NOMO-1 treated with dmso at 0.1 percent for 144 hours (cell line): ENCODE data around the gene HMX3.

ENCODE experiments used
- DNase-seq: peaks from one replicate; lab custom pipeline; 2025; ENCODE audit not compliant: unreplicated experiment; lab: John Stamatoyannopoulos, UW

The HMX3 gene

DNA sequence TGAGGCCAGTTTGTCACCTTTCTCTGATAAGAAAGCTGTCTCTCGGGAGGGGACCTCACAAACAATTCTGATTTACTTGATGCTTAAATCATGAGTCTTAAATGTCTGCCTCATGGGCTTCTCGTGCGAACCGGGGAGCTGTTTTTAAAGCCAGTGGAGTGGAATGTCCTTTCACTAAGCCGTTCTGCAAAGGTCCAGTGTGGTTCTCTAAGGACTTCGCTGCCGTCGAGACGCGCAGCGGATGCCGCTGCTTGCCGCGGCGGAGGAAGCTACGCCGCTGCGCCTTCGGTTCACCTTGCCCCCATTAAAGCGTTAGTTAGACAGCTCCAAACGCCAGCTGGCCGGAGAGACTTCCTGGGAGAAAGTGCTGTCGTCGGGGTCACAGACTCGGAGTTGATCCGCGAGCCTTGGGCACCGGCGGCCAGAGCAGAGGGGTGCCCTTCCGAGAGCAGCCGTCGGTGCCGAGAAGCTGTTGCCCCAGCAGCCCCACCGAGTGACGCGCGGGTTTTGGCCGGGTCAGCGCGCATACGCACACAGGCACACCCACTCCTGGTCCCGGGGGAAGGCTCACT is 1.3 kb upstream of the HMX3 start:
- no peak for DNase-seq

DNA sequence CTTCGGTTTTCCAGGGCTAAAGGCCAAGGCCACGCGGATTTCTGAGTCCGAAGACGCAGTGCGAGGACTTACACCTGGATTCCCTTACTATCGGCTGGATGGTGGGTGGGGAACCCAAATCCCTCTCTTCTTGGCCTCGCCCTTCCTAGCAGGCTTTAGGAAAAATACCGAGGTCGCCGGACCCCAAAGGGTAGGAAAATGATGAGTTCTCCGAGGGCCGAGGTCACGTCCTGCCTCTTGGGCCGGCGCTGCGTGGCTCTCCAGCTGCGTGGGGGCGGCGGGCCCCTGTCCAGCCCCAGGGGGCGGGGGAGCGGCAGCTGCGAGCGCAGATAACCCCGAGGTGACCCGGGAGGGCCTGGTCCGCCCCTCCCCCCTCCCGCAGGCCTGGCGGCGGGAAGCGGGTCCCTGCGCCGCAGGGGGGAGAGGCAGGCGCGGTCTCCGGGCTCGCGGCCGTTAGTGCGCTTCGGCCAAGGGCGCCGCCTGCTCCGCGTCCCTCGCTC is 805 bp upstream of the HMX3 start:
- no peak for DNase-seq

DNA sequence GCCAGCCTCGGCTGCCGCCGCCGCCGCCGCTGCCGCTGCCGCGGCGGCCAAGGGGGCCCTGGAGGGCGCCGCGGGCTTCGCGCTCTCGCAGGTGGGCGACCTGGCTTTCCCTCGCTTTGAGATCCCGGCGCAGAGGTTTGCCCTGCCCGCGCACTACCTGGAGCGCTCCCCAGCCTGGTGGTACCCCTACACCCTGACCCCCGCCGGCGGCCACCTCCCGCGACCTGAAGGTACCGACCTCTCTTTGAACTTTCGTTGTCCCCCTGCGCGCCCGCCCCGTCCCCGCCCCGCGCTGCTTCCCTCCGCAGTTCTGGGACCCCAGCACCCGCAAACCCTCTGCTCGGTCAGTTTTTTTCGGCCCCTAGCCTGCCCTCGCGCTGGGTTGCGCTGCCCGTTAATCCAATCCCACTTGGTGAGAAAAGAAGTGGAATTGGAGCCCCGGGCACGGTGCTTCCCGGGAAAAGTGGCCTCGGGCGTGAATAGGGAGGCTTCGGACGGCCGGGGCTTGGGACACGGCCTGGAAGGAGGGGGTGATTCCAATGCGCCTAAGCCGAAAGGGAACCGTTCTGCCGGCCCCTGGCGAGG is 543 bp downstream of the HMX3 start:
- no peak for DNase-seq

DNA sequence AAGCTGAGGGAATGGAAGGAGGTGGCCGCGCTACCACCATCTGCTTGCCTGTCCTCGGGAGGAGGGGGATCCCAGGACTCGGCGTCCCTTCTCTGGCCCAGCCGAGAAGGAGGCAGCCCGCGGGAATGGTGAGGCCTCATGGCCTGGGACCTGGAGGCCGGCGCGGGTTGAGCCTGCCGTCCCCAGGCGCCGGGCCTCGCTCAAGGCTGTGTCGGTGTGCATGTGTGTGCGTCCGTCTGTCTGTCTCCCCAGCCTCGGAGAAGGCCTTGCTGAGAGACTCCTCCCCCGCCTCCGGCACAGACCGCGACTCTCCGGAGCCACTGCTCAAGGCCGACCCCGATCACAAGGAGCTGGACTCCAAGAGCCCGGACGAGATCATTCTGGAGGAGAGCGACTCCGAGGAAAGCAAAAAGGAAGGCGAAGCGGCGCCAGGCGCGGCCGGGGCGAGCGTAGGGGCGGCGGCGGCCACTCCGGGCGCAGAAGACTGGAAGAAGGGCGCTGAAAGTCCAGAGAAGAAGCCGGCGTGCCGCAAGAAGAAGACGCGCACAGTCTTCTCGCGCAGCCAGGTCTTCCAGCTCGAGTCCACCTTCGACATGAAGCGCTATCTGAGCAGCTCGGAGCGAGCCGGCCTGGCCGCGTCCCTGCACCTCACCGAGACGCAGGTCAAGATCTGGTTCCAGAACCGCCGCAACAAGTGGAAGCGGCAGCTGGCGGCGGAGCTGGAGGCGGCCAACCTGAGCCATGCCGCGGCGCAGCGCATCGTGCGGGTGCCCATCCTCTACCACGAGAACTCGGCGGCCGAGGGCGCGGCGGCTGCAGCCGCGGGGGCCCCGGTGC is 1.3 kb downstream of the HMX3 start:
- DNase-seq: no peak

DNA sequence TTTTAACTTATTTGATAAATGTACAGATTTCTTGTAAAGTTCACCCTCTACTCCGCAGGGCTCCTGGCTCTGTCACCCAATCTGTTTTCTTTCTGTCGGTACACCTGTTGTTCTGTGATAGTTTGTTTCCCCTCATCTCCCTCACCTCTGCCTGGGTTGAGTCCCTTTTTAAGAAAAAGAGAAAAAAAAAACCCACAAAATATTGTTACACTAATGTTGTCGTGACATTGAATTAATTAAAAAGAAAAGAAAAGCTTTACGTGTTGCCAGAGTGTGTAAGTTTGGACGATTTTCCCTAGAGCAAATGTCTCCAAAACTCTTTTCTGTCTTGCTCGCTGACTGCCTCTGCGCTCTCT is 3.4 kb downstream of the HMX3 start:
- no peak for DNase-seq

DNA sequence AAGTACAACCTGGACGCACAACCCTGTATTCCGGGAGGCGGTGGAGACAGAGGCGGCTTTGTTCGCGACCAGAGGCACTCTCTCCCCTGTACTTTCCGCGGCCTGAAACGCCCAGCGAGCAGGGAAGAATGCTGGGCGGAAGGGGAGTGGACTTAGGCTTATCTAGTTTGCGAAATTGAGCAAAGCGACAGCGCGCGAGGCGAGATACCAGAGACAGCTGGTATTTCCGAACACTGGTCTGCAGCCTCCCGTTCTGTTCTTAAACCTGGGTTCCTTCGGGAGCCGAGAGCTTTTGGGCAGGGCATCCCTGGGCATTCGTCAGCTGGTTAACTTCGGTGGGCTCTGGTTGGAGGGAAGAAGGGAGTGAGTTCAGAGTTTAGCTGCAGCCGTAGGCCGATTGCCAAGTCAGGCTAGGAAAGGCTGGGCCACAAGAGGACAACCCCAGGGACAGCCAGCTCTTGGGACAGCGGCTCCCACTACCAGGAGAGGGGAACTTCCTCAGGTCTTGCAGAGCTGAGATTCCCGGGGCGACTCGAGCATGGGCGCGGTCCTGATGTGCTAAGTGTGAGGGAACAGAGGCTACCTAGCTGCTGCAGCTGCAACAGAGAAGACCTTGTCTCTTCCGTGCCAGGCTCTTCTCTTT is 3.9 kb downstream of the HMX3 start:
- DNase-seq: no peak

DNA sequence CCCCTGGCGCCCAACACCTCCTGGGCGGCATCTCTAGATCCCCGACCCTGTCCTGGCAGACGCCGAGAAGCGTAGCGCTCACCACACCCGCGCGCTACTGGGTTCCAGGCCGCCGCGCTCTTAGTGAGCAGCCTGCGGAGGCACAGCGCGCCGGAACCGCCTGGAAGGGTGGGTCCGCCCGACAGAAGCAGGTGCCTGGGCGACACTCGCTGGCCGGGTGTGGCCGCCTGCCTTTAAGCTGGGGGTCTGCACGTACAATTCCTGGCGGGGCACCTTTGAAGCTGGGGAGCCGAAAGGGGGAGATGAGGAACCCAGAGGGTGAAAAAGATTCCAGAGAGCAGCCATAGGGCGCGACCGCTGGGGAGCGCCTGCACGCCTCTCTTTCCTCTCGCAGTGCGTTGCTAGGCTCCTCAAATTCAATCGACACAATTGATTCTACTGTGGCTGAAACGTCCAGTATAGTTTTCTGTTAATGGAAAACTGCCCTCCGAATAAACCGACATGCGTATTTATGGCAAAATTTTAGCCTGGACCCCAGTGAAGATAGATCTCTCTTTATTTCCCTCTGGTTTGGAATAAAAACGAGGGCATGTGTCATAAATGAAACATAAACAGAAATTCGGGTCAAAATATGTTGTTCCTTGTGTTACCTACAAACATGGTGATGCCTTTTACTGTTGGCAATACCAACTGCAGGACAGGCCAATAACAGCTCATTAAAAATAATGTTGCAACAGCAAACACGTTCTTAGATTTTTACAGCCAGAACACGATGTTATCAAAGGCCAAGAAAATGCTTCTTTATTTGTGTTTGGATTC is 4.6 kb downstream of the HMX3 start:
- DNase-seq: no peak

DNA sequence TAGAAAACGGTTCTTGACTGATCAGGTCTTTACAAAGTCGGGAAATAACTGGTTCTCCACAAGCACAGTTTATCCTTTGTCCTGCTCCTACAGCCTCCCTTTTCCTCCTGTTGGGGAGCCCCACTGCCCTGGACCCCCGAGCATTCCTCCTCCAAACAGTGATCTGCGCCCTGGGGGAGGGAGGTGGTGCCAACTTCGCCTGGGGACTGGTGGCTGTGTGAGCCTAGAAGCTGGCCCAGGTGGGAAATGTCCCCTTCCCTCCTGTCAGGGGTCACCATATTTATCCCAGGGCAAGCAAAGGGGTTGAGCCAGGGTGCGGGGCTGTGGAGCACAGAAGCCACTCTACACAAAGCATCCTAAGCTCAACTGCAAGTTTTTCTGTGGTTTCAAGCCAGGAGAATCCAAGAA is 5.2 kb downstream of the HMX3 start:
- DNase-seq: no peak

DNA sequence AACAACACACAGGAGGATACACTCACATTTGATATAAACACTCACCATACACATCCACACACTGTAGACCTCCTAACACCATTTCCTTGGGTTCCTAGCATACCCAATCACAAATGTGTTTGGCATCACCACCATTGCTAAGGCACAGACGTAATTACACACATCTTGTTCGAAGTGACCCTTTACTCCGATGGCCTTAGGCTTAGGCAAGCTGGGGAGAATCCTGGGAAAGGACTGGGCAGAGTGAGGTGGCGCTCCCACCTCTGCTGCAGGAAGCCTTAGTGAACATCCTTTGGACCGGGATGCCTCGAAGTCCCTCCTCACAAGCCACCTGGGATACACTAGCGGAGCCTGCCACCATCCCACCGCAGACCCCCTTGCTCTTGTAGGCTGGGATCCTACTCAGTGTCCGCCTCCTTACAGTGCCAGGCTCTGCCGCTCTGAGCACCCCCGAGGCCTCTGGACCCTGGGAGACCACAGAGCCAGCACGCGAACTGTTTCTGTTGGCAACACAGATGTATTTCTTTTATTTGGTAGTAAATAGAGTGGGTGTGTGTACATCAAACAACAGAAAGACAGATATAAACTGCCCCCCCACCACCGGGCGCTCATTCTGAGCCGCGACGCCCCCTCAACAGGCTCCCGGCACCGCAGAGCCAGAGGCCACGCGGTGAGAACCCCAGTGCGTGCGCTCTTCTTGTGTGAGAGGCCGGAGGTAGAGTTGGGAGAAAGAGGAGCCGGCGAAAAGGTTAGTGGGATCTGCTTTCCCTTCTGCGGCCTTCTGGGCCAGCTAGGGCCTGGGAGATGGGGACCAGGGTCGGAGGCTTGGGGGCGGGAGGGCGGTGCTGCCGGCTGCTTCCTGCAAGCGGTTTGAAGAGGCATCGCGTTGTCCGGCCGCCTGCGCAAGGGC is 6.3 kb downstream of the HMX3 start:
- DNase-seq: no peak

DNA sequence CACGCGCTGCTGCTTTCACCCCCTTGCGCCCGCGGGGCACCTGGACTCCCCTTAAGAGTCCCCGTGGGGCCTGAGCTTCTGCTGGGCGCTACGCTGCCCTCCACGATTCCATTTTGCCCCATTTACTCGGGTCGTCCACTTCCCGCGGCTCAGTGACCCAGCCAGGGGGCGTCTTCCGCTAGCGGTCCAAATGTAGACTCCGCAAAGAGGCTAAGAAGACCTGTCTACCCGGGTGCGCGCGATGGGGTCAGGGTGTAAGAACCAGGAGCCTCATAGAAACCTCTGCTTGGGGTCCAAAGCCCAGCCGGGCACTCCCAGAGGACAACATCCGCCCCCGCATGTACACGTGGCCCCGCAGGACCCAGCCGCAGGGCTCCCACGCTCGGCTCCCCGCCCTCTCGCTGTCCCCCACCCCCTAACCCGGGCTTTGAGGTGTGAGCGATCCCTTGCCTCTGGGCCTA is 7.0 kb downstream of the HMX3 start:
- DNase-seq: no peak

DNA sequence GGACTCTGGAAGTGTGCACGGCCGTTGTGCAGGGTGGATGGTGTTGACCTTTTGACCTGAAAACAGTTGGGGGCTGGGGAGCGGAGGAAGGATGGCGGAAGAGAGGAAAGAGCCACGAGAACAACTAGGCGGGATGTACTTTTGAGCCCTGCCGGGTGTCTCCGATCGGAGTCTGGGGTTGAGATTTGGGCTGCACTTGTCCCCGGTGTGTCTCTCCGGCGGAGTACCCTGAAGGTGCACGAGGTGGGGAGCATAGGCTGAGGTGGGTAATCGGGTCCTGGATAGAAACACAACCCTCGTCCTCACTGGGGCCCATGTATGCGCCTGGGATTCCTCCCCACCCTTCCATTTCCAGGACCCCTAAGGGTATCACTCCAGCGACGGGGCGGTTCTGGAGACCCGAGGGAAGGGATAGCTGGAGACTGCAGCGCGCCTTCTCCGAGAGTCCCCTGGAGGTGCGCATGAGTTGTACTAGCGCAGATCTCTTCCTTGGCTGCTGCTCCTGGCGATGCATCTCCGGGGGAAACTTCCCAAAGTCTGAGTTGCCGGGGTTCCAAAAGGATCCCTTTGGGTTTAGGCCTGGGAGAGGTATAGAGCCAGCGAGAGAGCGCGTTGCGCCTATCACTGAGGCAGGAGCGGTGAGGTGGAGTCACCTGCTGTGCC is 7.5 kb downstream of the HMX3 start:
- DNase-seq: no peak

DNA sequence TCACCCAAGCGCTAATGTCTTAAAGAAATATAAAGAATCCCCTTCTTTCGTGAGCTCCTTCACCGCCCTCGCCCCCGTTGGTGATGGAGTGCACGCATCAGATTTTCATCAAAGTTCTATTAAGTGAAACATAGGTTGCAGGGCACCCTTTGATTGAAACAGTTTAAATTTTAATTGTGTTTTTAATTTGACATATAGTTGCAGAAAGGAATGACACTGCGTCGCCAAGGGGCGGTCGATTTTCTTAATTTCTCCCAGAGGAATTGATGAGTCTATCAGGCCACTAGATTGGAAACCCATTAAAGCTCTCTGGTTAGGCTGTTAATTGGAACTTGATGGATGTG is 8.0 kb downstream of the HMX3 start:
- no peak for DNase-seq

DNA sequence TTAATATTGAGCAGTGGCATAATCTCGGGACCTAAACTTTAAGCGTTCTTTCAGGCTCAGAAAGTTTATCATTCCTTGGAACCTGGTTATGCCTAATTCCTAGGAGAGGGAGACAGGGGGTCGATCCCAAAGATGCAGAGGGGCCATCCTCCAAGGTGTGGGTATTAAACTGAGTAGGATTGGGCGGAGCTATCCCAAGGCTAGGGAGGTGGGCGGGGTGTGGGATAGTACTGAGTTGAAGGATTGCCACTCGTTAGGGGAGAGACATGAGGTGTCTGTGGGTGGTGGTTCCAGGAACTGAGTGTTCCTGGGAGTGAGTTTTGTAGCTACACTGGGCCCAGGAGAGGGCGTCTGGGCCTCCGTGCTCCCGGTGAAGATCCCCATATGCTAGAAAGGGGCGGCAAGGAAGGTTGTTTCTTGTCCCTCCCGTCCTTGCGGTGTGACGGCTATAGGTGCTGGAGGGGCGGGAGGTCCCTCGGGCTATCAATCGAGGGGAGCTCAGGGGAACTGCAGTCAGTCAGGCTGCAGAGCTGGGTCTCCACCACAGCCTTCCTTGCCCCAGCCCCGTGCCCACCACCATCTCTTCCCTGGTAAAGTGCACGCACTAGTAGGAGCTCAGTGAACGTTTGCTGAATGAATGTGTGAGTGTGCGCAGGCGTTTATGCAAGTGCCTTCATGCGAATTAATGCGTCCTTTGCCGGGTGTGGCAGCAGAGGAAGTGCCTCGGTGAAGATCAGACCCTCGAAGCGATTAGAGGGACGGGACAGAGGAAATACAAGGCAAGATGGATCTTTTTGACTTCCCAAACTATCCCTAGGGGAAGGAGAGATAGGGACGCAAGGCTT is 9.1 kb downstream of the HMX3 start:
- DNase-seq: no peak

DNA sequence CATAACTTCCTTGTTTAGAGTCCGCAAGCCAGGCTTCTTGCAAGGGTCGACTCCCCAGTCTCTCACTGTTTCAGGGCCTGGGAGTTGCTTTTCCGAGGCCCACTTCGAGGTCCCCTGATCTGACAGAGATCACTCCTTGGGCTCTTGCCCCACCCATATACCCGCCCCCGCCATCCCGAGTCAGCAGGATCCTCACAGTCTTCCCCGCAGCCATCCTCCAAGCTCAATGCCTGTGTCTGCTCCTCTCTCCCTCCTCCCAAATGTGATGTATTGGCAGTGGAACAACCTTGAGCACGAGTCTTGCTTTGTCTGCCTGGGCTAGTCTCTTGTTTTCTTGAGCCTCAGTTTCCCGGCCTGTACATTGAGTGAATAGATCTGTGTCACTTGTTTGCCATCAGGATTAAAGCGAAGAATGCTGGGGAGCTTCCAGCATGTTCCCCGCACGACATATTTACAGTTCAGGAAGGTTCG is 9.8 kb downstream of the HMX3 start:
- DNase-seq: no peak

DNA sequence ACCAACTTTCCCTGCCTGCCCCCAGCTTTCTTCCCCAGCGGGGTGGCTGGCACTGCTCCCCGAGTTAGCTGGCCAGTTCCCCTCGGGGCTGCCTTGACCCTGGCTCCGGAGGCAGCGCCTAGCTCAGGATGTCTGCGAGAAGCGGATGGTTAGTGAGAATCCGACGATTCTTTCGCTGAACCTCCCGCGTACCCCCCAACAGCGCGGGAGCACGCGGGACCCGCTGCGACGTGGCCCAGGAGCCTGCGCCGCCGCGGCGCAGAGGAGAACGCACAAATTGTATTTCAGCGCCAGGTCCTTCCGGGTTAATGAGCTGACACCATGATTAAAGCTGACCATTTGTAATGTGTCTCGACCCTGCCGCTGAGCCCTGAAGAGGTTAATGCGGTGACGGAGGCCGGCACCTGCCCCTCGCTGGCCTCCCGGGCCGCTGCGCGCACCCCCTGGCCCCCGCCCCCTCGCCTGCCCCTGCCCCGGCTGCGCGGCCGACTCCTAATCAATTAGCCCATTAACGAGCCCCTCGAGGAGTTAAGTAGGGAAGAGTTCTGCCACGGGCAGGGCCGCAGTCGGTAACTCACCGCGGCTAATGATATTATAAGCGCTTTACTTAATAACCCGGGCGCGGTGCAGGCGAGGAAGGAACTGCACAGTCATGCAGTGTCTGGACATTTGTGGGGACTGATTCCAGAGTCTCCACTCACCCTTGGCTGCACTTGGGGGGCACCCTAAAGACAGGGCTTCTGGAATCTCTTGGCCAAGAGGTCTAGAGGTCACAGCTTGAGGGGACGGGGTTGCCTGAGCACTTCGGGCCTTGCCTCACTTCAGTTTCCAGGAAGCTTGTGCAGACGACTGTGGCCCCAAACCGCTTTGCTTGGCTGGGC is 10.5 kb downstream of the HMX3 start:
- DNase-seq: no peak

DNA sequence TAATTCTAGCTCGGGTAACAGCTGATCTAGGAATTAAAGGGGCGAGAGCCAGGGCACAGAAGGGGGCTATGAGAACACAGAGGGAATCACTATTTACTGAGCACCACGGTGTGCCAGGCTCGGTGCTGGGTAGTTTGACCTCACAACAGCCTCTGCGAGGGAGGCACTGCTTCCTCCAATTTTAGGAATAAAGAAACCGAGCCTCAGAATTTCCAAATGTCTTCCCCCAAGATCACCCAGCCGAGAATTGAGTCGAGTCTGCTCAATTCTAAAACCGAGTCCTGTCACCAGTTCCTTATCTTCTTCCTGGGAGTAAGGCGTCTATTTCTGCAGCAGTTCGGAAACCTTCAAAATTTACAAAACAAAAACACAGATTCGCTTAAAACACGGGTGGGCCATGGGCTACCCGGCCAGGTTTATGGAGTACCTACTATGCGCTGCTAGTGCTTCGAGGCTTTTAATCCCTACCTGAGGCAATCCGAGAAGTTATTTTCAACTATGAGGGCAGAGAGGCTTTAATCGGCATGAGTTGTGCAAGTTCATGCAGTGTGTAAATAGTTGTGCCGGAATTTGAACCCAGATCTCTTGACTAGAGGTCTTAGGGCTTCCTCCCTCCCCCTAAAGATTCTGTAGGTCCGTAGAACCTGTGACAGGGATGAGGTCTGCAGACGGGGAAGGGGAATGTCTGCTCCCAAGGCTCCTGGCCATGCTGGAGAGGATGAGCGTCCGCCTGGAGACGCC is 11.3 kb downstream of the HMX3 start:
- no peak for DNase-seq
